Sigmoid colon (tissue), 4 donors: ENCODE data around the gene NAA15.

Source experiments
- CTCF ChIP-seq, 4 experiments: fragments of 450-650 bp in 3 of 4; fragments of 200-600 bp in 1 of 4; IDR thresholded peaks; one replicate each; pipeline ENCODE4 v1.5.1; 2016 to 2019; ENCODE audit warnings: antibody characterized with exemption in 4 of 4, mild to moderate bottlenecking in 3 of 4, moderate library complexity in 2 of 4
- EP300 ChIP-seq, 4 donors: sonication (generic); formaldehyde crosslinking; IDR thresholded peaks; one replicate each; pipeline ENCODE4 v1.6.1; 2017; ENCODE audit warnings: antibody characterized with exemption in 4 of 4
- POLR2A ChIP-seq, 2 donors: fragments of 450-650 bp; IDR thresholded peaks; one replicate each; pipeline ENCODE4 v1.6.1; 2016; ENCODE audit warnings: antibody characterized with exemption in 2 of 2, mild to moderate bottlenecking in 2 of 2, moderate library complexity in 2 of 2

- TF ChIP-seq EP300 (IDR thresholded peaks at IDR 0.05) (no peak), POLR2A (IDR thresholded peaks at IDR 0.05) (no peak), CTCF (IDR thresholded peaks at IDR 0.05) (no peak)
Measured at GRCh38 chr4:139386421-139386820, 85.1 kb downstream of the NAA15 start.
